Stimulated activated CD4-positive, alpha-beta T cell treated with anti-CD3 and anti-CD28 coated beads, Interleukin-1b, Interleukin-23, amount 100 ng/mL, for 4 hours (primary cell): ENCODE data around the gene SGMS1.

Experiments used
- DNase-seq, 2 donors: peaks; one replicate each; pipeline ENCODE4 v3.0.0-alpha.2; 2020; ENCODE audit warnings: low read depth in 2 of 2

Gene SGMS1

GRCh38 chr10:50397312-50398140 lies 226.2 kb downstream of the SGMS1 start:
- DNase-seq, result no peak

- no peak for DNase-seq
Observed at GRCh38 chr10:50396491-50397311, 227.1 kb downstream of the SGMS1 start.

GRCh38 chr10:50395851-50396250 lies 227.9 kb downstream of the SGMS1 start:
- DNase-seq, result no peak

- no peak for DNase-seq
Observed at GRCh38 chr10:50395271-50395670, 228.5 kb downstream of the SGMS1 start.

GRCh38 chr10:50394832-50395231 lies 228.9 kb downstream of the SGMS1 start:
- DNase-seq, result no peak

GRCh38 chr10:50393784-50394467 lies 229.8 kb downstream of the SGMS1 start:
- no peak for DNase-seq

GRCh38 chr10:50392966-50393718 lies 230.6 kb downstream of the SGMS1 start:
- no peak for DNase-seq

- no peak for DNase-seq
Observed at GRCh38 chr10:50392426-50392825, 231.3 kb downstream of the SGMS1 start.

GRCh38 chr10:50390302-50390701 lies 233.5 kb downstream of the SGMS1 start:
- no peak for DNase-seq

GRCh38 chr10:50388181-50388580 lies 235.6 kb downstream of the SGMS1 start:
- no peak for DNase-seq

- no peak for DNase-seq
Observed at GRCh38 chr10:50387732-50388073, 236.1 kb downstream of the SGMS1 start.

- DNase-seq, result no peak
Observed at GRCh38 chr10:50387007-50387731, 236.6 kb downstream of the SGMS1 start.

- no peak for DNase-seq
Observed at GRCh38 chr10:50385624-50386023, 238.1 kb downstream of the SGMS1 start.

GRCh38 chr10:50384898-50385297 lies 238.9 kb downstream of the SGMS1 start:
- DNase-seq, result no peak

GRCh38 chr10:50384238-50384637 lies 239.5 kb downstream of the SGMS1 start:
- no peak for DNase-seq

- DNase-seq, result no peak
Observed at GRCh38 chr10:50382576-50383023, 241.2 kb downstream of the SGMS1 start.

GRCh38 chr10:50381642-50382041 lies 242.1 kb downstream of the SGMS1 start:
- no peak for DNase-seq

- DNase-seq, result no peak
Observed at GRCh38 chr10:50379616-50380015, 244.1 kb downstream of the SGMS1 start.

- no peak for DNase-seq
Observed at GRCh38 chr10:50375745-50376144, 248.0 kb downstream of the SGMS1 start.

- no peak for DNase-seq
Observed at GRCh38 chr10:50375051-50375452, 248.7 kb downstream of the SGMS1 start.
